Cerebellar nuclear complex (tissue), 1 donor: Measurements from ENCODE around the gene TMEM163.

Experiments used
- DNase-seq, 2 experiments: peaks; one replicate each; lab custom pipeline; 2025; lab: John Stamatoyannopoulos, UW

TMEM163 gene

DNA sequence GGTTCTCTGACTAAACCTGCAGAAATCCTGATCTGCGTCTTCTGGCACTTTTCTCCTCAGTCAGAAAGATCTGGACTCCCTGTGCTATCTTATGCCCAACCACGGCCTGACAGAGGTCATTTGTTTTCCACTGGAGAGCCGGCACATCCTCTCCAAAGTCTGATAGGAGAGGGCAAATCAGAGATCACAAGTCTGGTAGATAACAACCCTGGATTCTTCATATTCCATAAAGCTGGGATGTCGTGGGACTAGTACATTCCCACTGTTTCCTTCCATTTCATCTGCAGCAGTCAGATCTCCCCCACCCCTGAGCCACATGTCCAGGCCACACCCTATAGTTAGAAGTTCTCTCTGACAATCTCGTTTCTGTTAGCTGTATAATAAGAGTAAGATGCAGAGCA, 308.0 kb downstream of the TMEM163 start:
- DNase-seq: no peak

DNA sequence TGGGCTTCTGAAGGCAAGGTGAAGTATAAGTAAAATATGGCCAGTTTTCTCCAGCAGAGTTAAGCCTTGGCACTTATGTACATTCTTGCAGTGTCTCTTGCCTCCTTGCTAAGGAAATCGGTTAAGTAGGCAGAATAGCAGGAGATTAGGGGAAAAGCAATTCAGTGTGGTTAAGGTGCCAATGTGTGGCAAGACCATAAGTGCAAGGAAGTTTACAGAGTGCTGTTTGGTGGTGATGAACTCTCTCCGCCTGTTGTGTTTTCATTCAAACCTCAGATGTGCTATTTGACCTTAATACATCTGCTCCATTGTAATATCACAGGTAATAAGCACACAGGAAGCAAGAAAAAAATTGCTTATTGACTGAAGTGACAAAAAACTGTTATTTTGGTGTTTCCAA, 308.8 kb downstream of the TMEM163 start:
- DNase-seq: no peak

GRCh38 chr2:134408791-134409190, 310.0 kb downstream of the TMEM163 start:
- no peak for DNase-seq

DNA sequence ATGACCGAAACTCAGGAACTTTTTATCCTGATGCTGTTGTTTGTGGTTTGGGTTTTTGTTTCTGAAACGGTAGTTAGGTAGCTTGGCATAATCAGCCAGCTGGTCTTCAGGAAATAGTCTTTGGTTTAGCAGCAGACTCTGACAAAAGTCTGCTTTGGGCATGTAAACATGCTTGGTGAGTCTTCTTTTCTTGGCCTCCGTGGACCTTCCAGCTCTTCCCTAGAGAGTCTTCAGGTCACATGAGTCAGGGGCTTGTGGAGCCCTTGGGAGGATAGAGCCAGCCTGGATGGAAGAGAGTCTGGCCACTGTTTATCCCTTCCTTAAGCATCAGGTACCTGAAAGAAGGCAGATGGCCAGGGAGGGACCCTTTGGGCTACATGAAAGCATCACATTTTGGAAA, 310.4 kb downstream of the TMEM163 start:
- DNase-seq: no peak

GRCh38 chr2:134407154-134407890, 311.5 kb downstream of the TMEM163 start:
- DNase-seq: no peak

- DNase-seq: no peak
Observed at GRCh38 chr2:134406736-134407135, 312.1 kb downstream of the TMEM163 start.

GRCh38 chr2:134406311-134406710, 312.5 kb downstream of the TMEM163 start:
- DNase-seq: no peak
